GM12891 (cell line): Measurements from ENCODE around the gene GOLPH3L.

Experiments used
- PAX5 ChIP-seq: IDR thresholded peaks from 2 replicates; pipeline ENCODE4 v1.6.1; 2011; ENCODE audit warnings: low read length, moderate library complexity, mild to moderate bottlenecking; ENCODE audit not compliant: insufficient read depth, severe bottlenecking
- POLR2A ChIP-seq: IDR thresholded peaks from 2 replicates; pipeline ENCODE4 v1.6.1; 2011; ENCODE audit warnings: low read depth, low read length, control low read depth
- POLR2AphosphoS5 ChIP-seq: IDR thresholded peaks from 2 replicates; pipeline ENCODE4 v1.6.1; 2011; ENCODE audit warnings: low read depth, low read length, control low read depth
- SPI1 ChIP-seq: IDR thresholded peaks from 2 replicates; pipeline ENCODE4 v1.6.1; 2011; ENCODE audit warnings: low read depth, low read length, control low read depth
- TAF1 ChIP-seq: IDR thresholded peaks from 2 replicates; pipeline ENCODE4 v1.6.1; 2011; ENCODE audit warnings: low read depth, low read length, control low read depth

- TF ChIP-seq TAF1, result no peak
- TF ChIP-seq POLR2A, result no peak
- no peak for TF ChIP-seq POLR2AphosphoS5
- TF ChIP-seq SPI1, result no peak
- TF ChIP-seq PAX5, result no peak
Measured at GRCh38 chr1:150626150-150626549, 70.8 kb downstream of the GOLPH3L start.
